Esophagus muscularis mucosa (tissue), 4 donors: Measurements from ENCODE around the gene FGF23. TPM values are rescaled to one million over a fixed set of nuclear protein-coding genes. Genes with fewer than 3 reads are reported as not detected.

Experiments used
- DNase-seq: peaks from one replicate; pipeline ENCODE4 v3.0.0-alpha.2; 2017; ENCODE audit errors: extremely low spot score
- H3K27ac ChIP-seq, 4 donors: fragments of 200-600 bp; sonication (generic); replicated peaks in 1 of 4; 1 replicate in 3 of 4; 2 replicates in 1 of 4; pipeline ENCODE4 v1.5.1; 2016 to 2019; ENCODE audit warnings: mild to moderate bottlenecking in 1 of 4
- H3K27me3 ChIP-seq, 4 donors: fragments of 200-600 bp; sonication (generic); one replicate each; pipeline versions ENCODE4 v1.5.1 to v1.6.0; 2016 to 2019
- H3K36me3 ChIP-seq, 4 donors: fragments of 200-600 bp; sonication (generic); one replicate each; pipeline ENCODE4 v1.5.1; 2016 to 2019
- H3K4me1 ChIP-seq, 4 donors: fragments of 200-600 bp; sonication (generic); one replicate each; pipeline ENCODE4 v1.5.1; 2016 to 2019
- H3K4me3 ChIP-seq, 4 donors: fragments of 200-600 bp; sonication (generic); 1 replicate in 2 of 4; 2 replicates in 2 of 4; pipeline ENCODE4 v1.5.1; 2016 to 2019; ENCODE audit warnings: mild to moderate bottlenecking in 4 of 4, moderate library complexity in 1 of 4
- H3K9me3 ChIP-seq, 4 donors: fragments of 200-600 bp; sonication (generic); 1 replicate in 3 of 4; 2 replicates in 1 of 4; pipeline ENCODE4 v1.5.1; 2016 to 2019
- CTCF ChIP-seq, 3 experiments: fragments of 200-600 bp in 2 of 3; fragments of 450-650 bp in 1 of 3; sonication (generic) in 2 of 3; IDR thresholded peaks; one replicate each; pipeline ENCODE4 v1.5.1; 2017 to 2019; ENCODE audit warnings: antibody characterized with exemption in 3 of 3, mild to moderate bottlenecking in 2 of 3, moderate library complexity in 1 of 3
- EP300 ChIP-seq: sonication (generic); formaldehyde crosslinking; IDR thresholded peaks from one replicate; pipeline ENCODE4 v1.6.1; 2017; ENCODE audit warnings: antibody characterized with exemption
- POLR2A ChIP-seq: fragments of 450-650 bp; IDR thresholded peaks from one replicate; pipeline ENCODE4 v1.6.1; 2017; ENCODE audit warnings: antibody characterized with exemption, moderate library complexity, mild to moderate bottlenecking, low read depth
- POLR2AphosphoS5 ChIP-seq, 2 donors: sonication (generic); formaldehyde crosslinking; IDR thresholded peaks; one replicate each; pipeline ENCODE4 v1.6.1; 2017; ENCODE audit warnings: antibody characterized with exemption in 2 of 2
- WGBS: methylation state at CpG from one replicate; pipeline ENCODE4 v1.1.5; 2018; 5-methylcytosine and 5-hydroxymethylcytosine counted together
- intact Hi-C: fragments of 100-400 bp; cut with DNase I; formaldehyde crosslinking; loops from one replicate; pipeline ENCODE4 v1.15.1; 2023
- total RNA-seq, 4 donors: library from RNA; depleted of rRNA; stranded (reverse); fragments of >200 nt; gene quantifications; one replicate each; pipeline versions ENCODE4 v1.1.0 to v1.2.1, GENCODE V29; 2016

The FGF23 gene
- total RNA-seq, 4 donors from 2014 or later = not detected

DNA sequence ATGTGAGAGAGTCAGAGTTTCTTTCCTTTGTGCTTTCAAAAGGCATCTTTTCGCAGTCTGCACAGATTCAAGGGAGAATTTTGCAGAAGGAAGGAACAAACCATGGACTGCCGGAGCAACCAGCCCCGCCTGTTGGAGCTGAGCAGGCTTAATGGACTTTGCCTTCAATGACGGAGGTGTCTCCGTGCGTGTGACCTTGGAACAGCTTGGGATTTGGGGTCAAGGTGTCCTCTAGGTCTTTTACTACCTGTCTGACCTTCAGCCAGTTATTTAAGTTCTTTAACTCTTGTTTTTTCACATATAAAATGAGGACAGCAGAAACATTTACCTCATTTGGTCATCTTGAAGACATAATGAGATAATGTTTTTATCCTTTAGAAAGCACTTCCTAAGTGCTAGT, 4.1 kb downstream of the FGF23 start:
- WGBS = 94% methylated on average over 6 of the region's 6 CpGs
- H3K4me3 ChIP-seq = no peak overlapping the region
- TF ChIP-seq POLR2A (no peak), CTCF (IDR thresholded peaks at IDR 0.05) (no peak), POLR2AphosphoS5 (IDR thresholded peaks at IDR 0.05) (no peak), EP300 (no peak)
- H3K4me1 ChIP-seq = no peaks in the 10 kb centered on the region
- intact Hi-C loops = no loop called here
- H3K36me3 ChIP-seq = no peaks in the 10 kb centered on the region
- peaks cover 0 to 8% (median 0%) of the 10 kb centered on the region in 4 donors for H3K27me3 ChIP-seq
- no peaks in the 10 kb centered on the region for H3K9me3 ChIP-seq
- no peak overlapping the region for H3K27ac ChIP-seq
- no peak for DNase-seq

GRCh38 chr12:4372653-4373052, 6.9 kb downstream of the FGF23 start:
- TF ChIP-seq POLR2A = no peak
- no peak for TF ChIP-seq EP300
- no peak for TF ChIP-seq POLR2AphosphoS5 (IDR thresholded peaks at IDR 0.05)
- TF ChIP-seq CTCF (IDR thresholded peaks at IDR 0.05) = no peak

DNA sequence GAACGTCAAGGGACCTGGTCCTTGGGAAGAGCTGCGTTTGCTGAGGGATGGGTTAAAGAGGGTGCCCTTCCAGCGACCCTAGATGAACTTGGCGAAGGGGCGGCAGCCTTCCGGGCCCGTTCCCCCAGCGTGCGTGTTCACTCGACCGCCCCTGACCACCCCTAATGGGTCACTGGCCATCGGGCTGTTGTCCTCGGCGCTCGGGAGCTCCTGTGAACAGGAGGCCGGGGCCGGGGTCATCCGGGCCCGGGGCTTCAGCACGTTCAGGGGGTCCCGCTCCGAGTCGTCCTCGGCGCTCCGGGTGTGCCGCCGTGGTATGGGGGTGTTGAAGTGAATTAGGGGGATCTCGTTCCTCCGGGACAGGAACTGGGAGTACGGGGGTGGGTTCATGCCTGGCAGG, 9.2 kb downstream of the FGF23 start:
- WGBS = 94% methylated on average over 29 of the region's 31 CpGs

More at GRCh38 chr12:4372653-4373052, 6.9 kb downstream of the FGF23 start:
- Histone ChIP-seq H3K4me1 (no peaks in the 10 kb centered on the region), H3K4me3 (no peak overlapping the region), H3K27ac (no peak overlapping the region), H3K9me3 (no peaks in the 10 kb centered on the region), H3K27me3 (peaks cover 0 to under 1% (median 0%) of the 10 kb centered on the region in 4 donors), H3K36me3 (no peaks in the 10 kb centered on the region)
- DNase-seq = no peak
- intact Hi-C loops = no loop called here
- 79% methylated on average over 2 of the region's 2 CpGs for whole genome bisulfite sequencing

GRCh38 chr12:4369548-4369947, 10.0 kb downstream of the FGF23 start:
- no peak overlapping the region for H3K4me3 ChIP-seq
- intact Hi-C loops = no loop called here
- no peaks in the 10 kb centered on the region for H3K4me1 ChIP-seq
- no peaks in the 10 kb centered on the region for H3K9me3 ChIP-seq
- WGBS = 85% methylated on average over 4 of the region's 4 CpGs
- TF ChIP-seq EP300 (no peak), POLR2A (no peak), POLR2AphosphoS5 (IDR thresholded peaks at IDR 0.05) (no peak), CTCF (IDR thresholded peaks at IDR 0.05) (no peak)
- H3K36me3 ChIP-seq = no peaks in the 10 kb centered on the region
- no peak overlapping the region for H3K27ac ChIP-seq
- no peaks in the 10 kb centered on the region for H3K27me3 ChIP-seq
- no peak for DNase-seq

More for the DNA sequence above, 9.2 kb downstream of the FGF23 start:
- TF ChIP-seq CTCF (IDR thresholded peaks at IDR 0.05) = no peak
- TF ChIP-seq EP300 = no peak
- no peak for TF ChIP-seq POLR2A
- TF ChIP-seq POLR2AphosphoS5 (IDR thresholded peaks at IDR 0.05) = no peak
- Histone ChIP-seq H3K27ac (no peak overlapping the region), H3K4me3 (no peak overlapping the region), H3K4me1 (no peaks in the 10 kb centered on the region), H3K9me3 (no peaks in the 10 kb centered on the region), H3K36me3 (no peaks in the 10 kb centered on the region), H3K27me3 (no peaks in the 10 kb centered on the region)
- intact Hi-C loops = no loop called here
- DNase-seq = peak; percentile 64

DNA sequence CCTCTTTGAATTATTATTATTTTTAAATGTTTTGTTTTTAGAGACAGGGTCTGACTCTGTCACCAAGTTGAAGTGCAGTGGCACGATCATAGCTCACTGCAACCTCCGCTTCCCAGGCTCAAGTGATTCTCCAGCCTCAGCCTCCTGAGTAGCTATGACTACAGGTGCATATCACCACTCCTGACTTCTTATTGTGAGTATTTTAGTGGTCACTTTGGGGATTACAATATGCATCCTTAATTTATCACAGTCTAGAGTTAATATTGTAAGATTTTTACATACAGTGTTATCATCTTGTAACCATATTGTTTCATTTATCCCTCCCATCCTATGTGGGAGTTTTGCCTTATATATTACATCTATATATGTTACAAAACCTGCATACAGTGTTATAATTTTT, 13.4 kb downstream of the FGF23 start:
- intact Hi-C loops = no loop called here
- no peak for TF ChIP-seq POLR2AphosphoS5 (IDR thresholded peaks at IDR 0.05)
- TF ChIP-seq EP300 = no peak
- TF ChIP-seq POLR2A = no peak
- no peak for TF ChIP-seq CTCF (IDR thresholded peaks at IDR 0.05)
- H3K4me3 ChIP-seq = no peak overlapping the region
- DNase-seq = no peak
- H3K4me1 ChIP-seq = no peaks in the 10 kb centered on the region
- 93% methylated on average over 2 of the region's 2 CpGs for WGBS
- H3K27ac ChIP-seq = no peak overlapping the region
- no peaks in the 10 kb centered on the region for H3K27me3 ChIP-seq
- no peaks in the 10 kb centered on the region for H3K9me3 ChIP-seq
- H3K36me3 ChIP-seq = no peaks in the 10 kb centered on the region
